HCT116 (cell line): ENCODE data around the gene LFNG.

Source experiments
- CEBPB ChIP-seq: IDR thresholded peaks from 2 replicates; pipeline ENCODE4 v1.6.1; 2012; ENCODE audit warnings: low read depth
- EZH2 ChIP-seq: fragments of 200-600 bp; sonication (generic); IDR thresholded peaks from 2 replicates; pipeline ENCODE4 v1.6.1; 2017; ENCODE audit warnings: antibody characterized with exemption, mixed run types
- EZH2phosphoT487 ChIP-seq: fragments of 200-600 bp; IDR thresholded peaks from 2 replicates; pipeline ENCODE4 v1.6.1; 2018; ENCODE audit warnings: antibody characterized with exemption, borderline replicate concordance
- FOSL1 ChIP-seq: IDR thresholded peaks from 2 replicates; pipeline ENCODE4 v1.6.1; 2012; ENCODE audit warnings: low read depth
- POLR2A ChIP-seq: IDR thresholded peaks from 2 replicates; pipeline ENCODE4 v1.7.0; 2011; ENCODE audit warnings: borderline replicate concordance; ENCODE audit not compliant: insufficient read depth, insufficient read length; ENCODE audit errors: extremely low read depth
- POLR2AphosphoS5 ChIP-seq: IDR thresholded peaks from 2 replicates; pipeline ENCODE4 v1.6.1; 2011; ENCODE audit warnings: mild to moderate bottlenecking, low read depth, low read length, moderate library complexity
- RAD21 ChIP-seq: IDR thresholded peaks from 2 replicates; pipeline ENCODE4 v1.6.1; 2012; ENCODE audit warnings: low read depth, mild to moderate bottlenecking
- SIN3A ChIP-seq: IDR thresholded peaks from 2 replicates; pipeline ENCODE4 v1.6.1; 2012; ENCODE audit warnings: low read depth
- SP1 ChIP-seq: IDR thresholded peaks from 2 replicates; pipeline ENCODE4 v1.6.1; 2012; ENCODE audit warnings: low read depth
- TCF7L2 ChIP-seq: IDR thresholded peaks from 2 replicates; pipeline ENCODE4 v1.7.0; 2011; ENCODE audit warnings: borderline replicate concordance, inconsistent platforms; ENCODE audit not compliant: insufficient read depth, insufficient read length; ENCODE audit errors: extremely low read depth
- TF ChIP-seq, protein P1 (sequence below), 3 experiments: fragments of 200-600 bp in 1 of 3; sonication (generic) in 1 of 3; IDR thresholded peaks in 2 of 3; conservative IDR thresholded peaks in 1 of 3; 2 replicates each; pipeline ENCODE4 v1.5.1; 2012 to 2017; ENCODE audit warnings: low read depth in 2 of 3, low read length in 2 of 3, antibody characterized with exemption in 1 of 3, borderline replicate concordance in 1 of 3, control low read depth in 1 of 3, mild to moderate bottlenecking in 1 of 3, mixed read lengths in 1 of 3, mixed run types in 1 of 3, moderate library complexity in 1 of 3; ENCODE audit not compliant: insufficient read depth in 1 of 3
- TF ChIP-seq, protein P2 (sequence below): IDR thresholded peaks from 2 replicates; pipeline ENCODE4 v1.6.1; 2012; ENCODE audit warnings: low read depth
- TF ChIP-seq, protein P3 (sequence below): IDR thresholded peaks from 2 replicates; pipeline ENCODE4 v1.6.1; 2011; ENCODE audit warnings: mild to moderate bottlenecking, low read length, moderate library complexity; ENCODE audit not compliant: insufficient replicate concordance; ENCODE audit errors: extremely low read depth
- TF ChIP-seq, protein P4 (sequence below): IDR thresholded peaks from 2 replicates; pipeline ENCODE4 v1.6.1; 2012

DNA sequence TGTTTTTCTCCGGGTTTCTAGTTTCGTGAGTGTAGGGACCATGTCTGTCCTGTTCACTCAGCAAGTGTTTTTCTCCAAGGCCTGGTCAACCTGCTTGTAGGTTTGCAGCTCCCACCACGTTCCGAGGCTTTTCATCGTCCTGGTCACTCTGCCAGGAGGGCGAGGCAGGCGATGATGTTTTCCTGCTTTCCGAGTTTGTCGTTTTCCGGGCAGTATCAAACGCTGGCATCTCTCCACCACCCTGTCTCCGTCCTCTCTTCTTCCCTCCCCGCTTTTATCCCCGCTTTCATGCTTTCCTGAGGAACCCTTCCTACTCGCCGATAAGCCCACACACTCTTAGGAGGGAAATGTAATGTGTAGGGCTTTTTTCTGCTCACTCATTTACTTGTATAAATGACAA, 50.4 kb downstream of the LFNG start:
- no peak for TF ChIP-seq EZH2phosphoT487
- no peak for TF ChIP-seq CEBPB
- no peak for TF ChIP-seq FOSL1
- no peak for TF ChIP-seq POLR2AphosphoS5
- TF ChIP-seq, protein P1, sequence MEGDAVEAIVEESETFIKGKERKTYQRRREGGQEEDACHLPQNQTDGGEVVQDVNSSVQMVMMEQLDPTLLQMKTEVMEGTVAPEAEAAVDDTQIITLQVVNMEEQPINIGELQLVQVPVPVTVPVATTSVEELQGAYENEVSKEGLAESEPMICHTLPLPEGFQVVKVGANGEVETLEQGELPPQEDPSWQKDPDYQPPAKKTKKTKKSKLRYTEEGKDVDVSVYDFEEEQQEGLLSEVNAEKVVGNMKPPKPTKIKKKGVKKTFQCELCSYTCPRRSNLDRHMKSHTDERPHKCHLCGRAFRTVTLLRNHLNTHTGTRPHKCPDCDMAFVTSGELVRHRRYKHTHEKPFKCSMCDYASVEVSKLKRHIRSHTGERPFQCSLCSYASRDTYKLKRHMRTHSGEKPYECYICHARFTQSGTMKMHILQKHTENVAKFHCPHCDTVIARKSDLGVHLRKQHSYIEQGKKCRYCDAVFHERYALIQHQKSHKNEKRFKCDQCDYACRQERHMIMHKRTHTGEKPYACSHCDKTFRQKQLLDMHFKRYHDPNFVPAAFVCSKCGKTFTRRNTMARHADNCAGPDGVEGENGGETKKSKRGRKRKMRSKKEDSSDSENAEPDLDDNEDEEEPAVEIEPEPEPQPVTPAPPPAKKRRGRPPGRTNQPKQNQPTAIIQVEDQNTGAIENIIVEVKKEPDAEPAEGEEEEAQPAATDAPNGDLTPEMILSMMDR (IDR thresholded peaks at IDR 0.05 in 2 of 3, conservative IDR thresholded peaks at IDR 0.05 in 1 of 3; ENCODE audit: borderline replicate concordance in 1 of 3, insufficient read depth in 1 of 3, low read depth in 2 of 3, low read length in 2 of 3): no peak
- TF ChIP-seq RAD21: no peak
- TF ChIP-seq, protein P2, sequence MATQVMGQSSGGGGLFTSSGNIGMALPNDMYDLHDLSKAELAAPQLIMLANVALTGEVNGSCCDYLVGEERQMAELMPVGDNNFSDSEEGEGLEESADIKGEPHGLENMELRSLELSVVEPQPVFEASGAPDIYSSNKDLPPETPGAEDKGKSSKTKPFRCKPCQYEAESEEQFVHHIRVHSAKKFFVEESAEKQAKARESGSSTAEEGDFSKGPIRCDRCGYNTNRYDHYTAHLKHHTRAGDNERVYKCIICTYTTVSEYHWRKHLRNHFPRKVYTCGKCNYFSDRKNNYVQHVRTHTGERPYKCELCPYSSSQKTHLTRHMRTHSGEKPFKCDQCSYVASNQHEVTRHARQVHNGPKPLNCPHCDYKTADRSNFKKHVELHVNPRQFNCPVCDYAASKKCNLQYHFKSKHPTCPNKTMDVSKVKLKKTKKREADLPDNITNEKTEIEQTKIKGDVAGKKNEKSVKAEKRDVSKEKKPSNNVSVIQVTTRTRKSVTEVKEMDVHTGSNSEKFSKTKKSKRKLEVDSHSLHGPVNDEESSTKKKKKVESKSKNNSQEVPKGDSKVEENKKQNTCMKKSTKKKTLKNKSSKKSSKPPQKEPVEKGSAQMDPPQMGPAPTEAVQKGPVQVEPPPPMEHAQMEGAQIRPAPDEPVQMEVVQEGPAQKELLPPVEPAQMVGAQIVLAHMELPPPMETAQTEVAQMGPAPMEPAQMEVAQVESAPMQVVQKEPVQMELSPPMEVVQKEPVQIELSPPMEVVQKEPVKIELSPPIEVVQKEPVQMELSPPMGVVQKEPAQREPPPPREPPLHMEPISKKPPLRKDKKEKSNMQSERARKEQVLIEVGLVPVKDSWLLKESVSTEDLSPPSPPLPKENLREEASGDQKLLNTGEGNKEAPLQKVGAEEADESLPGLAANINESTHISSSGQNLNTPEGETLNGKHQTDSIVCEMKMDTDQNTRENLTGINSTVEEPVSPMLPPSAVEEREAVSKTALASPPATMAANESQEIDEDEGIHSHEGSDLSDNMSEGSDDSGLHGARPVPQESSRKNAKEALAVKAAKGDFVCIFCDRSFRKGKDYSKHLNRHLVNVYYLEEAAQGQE: no peak
- no peak for TF ChIP-seq POLR2A
- TF ChIP-seq, protein P3, sequence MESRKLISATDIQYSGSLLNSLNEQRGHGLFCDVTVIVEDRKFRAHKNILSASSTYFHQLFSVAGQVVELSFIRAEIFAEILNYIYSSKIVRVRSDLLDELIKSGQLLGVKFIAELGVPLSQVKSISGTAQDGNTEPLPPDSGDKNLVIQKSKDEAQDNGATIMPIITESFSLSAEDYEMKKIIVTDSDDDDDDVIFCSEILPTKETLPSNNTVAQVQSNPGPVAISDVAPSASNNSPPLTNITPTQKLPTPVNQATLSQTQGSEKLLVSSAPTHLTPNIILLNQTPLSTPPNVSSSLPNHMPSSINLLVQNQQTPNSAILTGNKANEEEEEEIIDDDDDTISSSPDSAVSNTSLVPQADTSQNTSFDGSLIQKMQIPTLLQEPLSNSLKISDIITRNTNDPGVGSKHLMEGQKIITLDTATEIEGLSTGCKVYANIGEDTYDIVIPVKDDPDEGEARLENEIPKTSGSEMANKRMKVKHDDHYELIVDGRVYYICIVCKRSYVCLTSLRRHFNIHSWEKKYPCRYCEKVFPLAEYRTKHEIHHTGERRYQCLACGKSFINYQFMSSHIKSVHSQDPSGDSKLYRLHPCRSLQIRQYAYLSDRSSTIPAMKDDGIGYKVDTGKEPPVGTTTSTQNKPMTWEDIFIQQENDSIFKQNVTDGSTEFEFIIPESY: no peak
- TF ChIP-seq EZH2: no peak
- no peak for TF ChIP-seq SIN3A
- no peak for TF ChIP-seq SP1
- no peak for TF ChIP-seq TCF7L2
- TF ChIP-seq, protein P4, sequence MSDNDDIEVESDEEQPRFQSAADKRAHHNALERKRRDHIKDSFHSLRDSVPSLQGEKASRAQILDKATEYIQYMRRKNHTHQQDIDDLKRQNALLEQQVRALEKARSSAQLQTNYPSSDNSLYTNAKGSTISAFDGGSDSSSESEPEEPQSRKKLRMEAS: no peak
